Uterus (tissue), 4 donors: ENCODE data around the gene MCUB. TPM values are rescaled to one million over a fixed set of nuclear protein-coding genes. Genes with fewer than 3 reads are reported as not detected.
"Not testable (repeated sequence)": the region's sequence is repeated elsewhere in the genome, so short reads cannot be mapped to it uniquely, and the experiment has no call there.

Experiments used
- DNase-seq, 2 donors: peaks; one replicate each; pipeline ENCODE4 v3.0.0-alpha.2; 2019 to 2020
- H3K27ac ChIP-seq, 2 donors: fragments of 200-600 bp; sonication (generic); 1 replicate in 1 of 2; 2 replicates in 1 of 2; pipeline ENCODE4 v1.5.1; 2016 to 2018
- H3K27me3 ChIP-seq, 2 donors: fragments of 200-600 bp; sonication (generic); one replicate each; pipeline ENCODE4 v1.5.1; 2018 to 2019; ENCODE audit warnings: control low read depth in 1 of 2
- H3K36me3 ChIP-seq, 2 donors: fragments of 200-600 bp; sonication (generic); one replicate each; pipeline ENCODE4 v1.5.1; 2019; ENCODE audit warnings: control low read depth in 1 of 2
- H3K4me1 ChIP-seq, 2 donors: fragments of 200-600 bp; sonication (generic); one replicate each; pipeline ENCODE4 v1.5.1; 2018 to 2019; ENCODE audit warnings: control low read depth in 1 of 2
- H3K4me3 ChIP-seq, 2 donors: fragments of 200-600 bp; sonication (generic); 1 replicate in 1 of 2; 2 replicates in 1 of 2; pipeline ENCODE4 v1.5.1; 2018 to 2019; ENCODE audit warnings: mild to moderate bottlenecking in 1 of 2
- H3K9me3 ChIP-seq, 2 donors: fragments of 200-600 bp; sonication (generic); one replicate each; pipeline ENCODE4 v1.5.1; 2019; ENCODE audit warnings: control low read depth in 1 of 2
- CTCF ChIP-seq, 4 experiments: fragments of 200-600 bp in 2 of 4; fragments of 450-650 bp in 2 of 4; sonication (generic) in 2 of 4; IDR thresholded peaks; one replicate each; pipeline ENCODE4 v1.5.1; 2016 to 2019; ENCODE audit warnings: antibody characterized with exemption in 4 of 4, mild to moderate bottlenecking in 2 of 4, moderate library complexity in 1 of 4
- POLR2A ChIP-seq, 2 donors: fragments of 450-650 bp; IDR thresholded peaks; one replicate each; pipeline ENCODE4 v1.6.1; 2016; ENCODE audit warnings: antibody characterized with exemption in 2 of 2, mild to moderate bottlenecking in 1 of 2, moderate library complexity in 1 of 2
- intact Hi-C: fragments of 100-400 bp; cut with DNase I; formaldehyde crosslinking; loops from one replicate; pipeline ENCODE4 v1.15.1; 2023; ENCODE audit warnings: low total_unique reads
- total RNA-seq, 4 donors: library from RNA; depleted of rRNA in 3 of 4; stranded (reverse); fragments of >200 nt in 3 of 4; gene quantifications; one replicate each; pipeline versions ENCODE4 v1.1.0 to v1.2.4, GENCODE V29; 2014 to 2023
- donor health status: DM: yes; HTN: yes; CAD: no.

MCUB gene
- total RNA-seq, 4 donors from 2014 or later, result 3.3 to 34.8 (median 21.4) TPM

DNA sequence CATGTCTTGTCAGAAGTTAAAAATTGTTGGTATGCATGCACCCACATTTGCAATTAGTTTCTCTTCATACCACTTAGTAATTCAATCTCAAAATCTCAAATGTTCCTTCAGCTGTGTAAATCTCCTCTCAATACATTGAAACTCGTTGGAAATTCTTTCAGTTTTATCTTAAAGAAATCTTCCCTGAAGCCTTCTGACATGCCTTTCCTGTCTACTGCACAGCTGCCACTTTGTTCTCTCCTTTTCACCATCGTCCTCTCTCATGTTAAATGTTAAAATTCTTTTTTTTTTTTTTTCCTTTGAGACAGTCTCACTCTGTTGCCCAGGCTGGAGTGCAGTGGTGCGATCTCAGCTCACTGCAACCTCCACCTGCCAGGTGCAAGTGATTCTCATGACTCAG lies 30.9 kb downstream of the MCUB start:
- Histone ChIP-seq H3K9me3 (no peaks in the 10 kb centered on the region), H3K4me1 (no peaks in the 10 kb centered on the region), H3K4me3 (no peak overlapping the region), H3K27ac (no peak overlapping the region), H3K27me3 (no peaks in the 10 kb centered on the region), H3K36me3 (no peaks in the 10 kb centered on the region)
- no peak for DNase-seq
- intact Hi-C loops, result no loop called here
- TF ChIP-seq CTCF (IDR thresholded peaks at IDR 0.05), result no peak
- TF ChIP-seq POLR2A (IDR thresholded peaks at IDR 0.05), result no peak

GRCh38 chr4:109592367-109592766 lies 32.3 kb downstream of the MCUB start:
- Histone ChIP-seq H3K27me3 (no peaks in the 10 kb centered on the region), H3K36me3 (no peaks in the 10 kb centered on the region), H3K9me3 (no peaks in the 10 kb centered on the region), H3K27ac (no peak overlapping the region), H3K4me3 (no peak overlapping the region), H3K4me1 (no peaks in the 10 kb centered on the region)
- DNase-seq, result no peak
- intact Hi-C loops, result no loop called here
- TF ChIP-seq POLR2A (IDR thresholded peaks at IDR 0.05), result no peak

DNA sequence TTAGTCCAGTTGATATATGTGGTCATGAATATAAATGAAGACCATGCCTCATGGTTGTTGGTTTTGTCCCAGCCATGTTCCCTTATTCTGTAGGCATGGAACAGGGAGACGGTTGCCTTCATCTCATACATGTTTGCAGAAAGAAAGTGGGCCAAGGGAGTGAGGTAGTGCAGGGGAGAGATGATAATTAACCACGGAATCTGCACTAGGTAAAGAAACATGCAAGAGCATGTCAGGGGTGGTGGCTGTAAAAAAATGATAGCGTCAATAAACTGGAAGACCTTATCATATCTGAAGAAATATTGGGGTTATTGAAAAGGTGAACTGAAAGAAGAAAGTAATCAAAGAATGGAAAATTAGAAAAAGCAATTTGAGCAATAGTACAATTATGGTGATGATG lies 35.1 kb downstream of the MCUB start:
- H3K4me3 ChIP-seq, intact Hi-C loops, H3K27ac ChIP-seq, H3K9me3 ChIP-seq, DNase-seq, H3K4me1 ChIP-seq, H3K36me3 ChIP-seq, H3K27me3 ChIP-seq: not testable (repeated sequence)

- DNase-seq, H3K27me3 ChIP-seq, H3K4me1 ChIP-seq, H3K9me3 ChIP-seq, H3K36me3 ChIP-seq, intact Hi-C loops, H3K27ac ChIP-seq, H3K4me3 ChIP-seq: not testable (repeated sequence)
These were observed 36.5 kb downstream of the MCUB start for GRCh38 chr4:109596420-109597085.

GRCh38 chr4:109599046-109599652 lies 39.1 kb downstream of the MCUB start:
- Histone ChIP-seq H3K27me3 (no peaks in the 10 kb centered on the region), H3K9me3 (no peaks in the 10 kb centered on the region), H3K4me1 (no peaks in the 10 kb centered on the region), H3K4me3 (no peak overlapping the region), H3K36me3 (no peaks in the 10 kb centered on the region), H3K27ac (no peak overlapping the region)
- DNase-seq, result no peak
- no peak for TF ChIP-seq CTCF (IDR thresholded peaks at IDR 0.05)
- TF ChIP-seq POLR2A (IDR thresholded peaks at IDR 0.05), result no peak
- intact Hi-C loops, result no loop called here

DNA sequence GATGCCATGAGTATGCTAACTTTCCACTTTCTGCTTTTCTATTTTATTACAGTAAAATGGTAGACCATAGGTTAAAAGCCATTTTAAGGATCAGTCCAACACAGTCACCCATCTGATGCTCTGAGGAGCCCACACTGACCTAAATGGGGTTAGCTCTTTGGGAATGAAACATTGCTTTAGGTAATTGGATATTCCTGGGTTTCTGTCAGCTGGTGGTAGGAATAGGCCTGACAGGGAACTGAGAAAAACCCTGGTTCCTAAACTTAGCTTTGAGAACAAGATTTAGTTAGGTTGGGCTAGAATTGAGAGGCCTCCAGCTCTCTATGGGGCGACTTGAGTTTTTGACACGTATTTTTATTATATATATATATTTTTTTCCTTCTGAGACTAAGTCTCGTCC lies 40.4 kb downstream of the MCUB start:
- Histone ChIP-seq H3K9me3 (no peaks in the 10 kb centered on the region), H3K36me3 (no peaks in the 10 kb centered on the region), H3K4me3 (no peak overlapping the region), H3K4me1 (no peaks in the 10 kb centered on the region), H3K27ac (no peak overlapping the region), H3K27me3 (no peaks in the 10 kb centered on the region)
- intact Hi-C loops, result no loop called here
- TF ChIP-seq POLR2A (IDR thresholded peaks at IDR 0.05) (no peak), CTCF (IDR thresholded peaks at IDR 0.05) (no peak)
- DNase-seq, result no peak
